GM19351 (cell line): ENCODE results near the gene LMTK3.

ENCODE experiments used
- ATAC-seq: cut with Tn5 transposase; IDR thresholded peaks from one replicate; pipeline ENCODE4 v1.9.1; 2021; ENCODE audit warnings: mild to moderate bottlenecking, moderate library complexity; ENCODE audit not compliant: unreplicated experiment

LMTK3 gene

DNA sequence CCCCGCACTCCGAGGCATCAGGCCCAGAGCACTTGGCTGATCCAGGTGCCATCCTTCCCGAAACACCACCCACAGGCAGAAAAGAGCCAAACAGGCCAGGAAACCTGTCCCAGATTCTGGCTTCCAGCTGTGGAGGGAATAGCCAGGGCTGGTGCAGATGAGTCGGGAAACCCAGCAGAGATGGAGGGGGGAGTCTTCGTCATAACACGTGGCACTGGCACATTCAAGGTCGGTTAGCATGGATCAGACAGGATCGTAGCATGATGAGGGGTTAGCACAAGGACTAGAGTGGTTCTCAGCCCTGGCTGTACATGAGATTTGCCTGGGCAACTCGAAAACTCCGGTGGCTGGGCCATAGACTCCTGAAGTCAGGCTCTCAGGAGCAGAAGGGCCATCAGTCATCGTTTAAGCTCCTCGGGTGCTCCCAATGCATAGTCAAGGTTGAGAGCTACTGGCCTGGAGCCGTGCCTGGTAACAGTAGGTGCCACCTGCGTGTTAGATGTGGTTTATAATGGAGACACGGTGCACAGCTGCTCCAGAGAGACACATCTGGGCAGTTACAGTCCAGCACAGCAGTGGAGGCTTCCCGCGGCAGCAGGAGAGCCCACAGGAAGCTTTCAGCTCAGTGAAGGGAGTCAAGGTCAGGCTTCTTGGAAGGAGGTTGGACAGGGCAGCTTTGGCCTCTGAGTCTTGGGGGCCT lies 36.1 kb downstream of the LMTK3 start:
- no peak for ATAC-seq

DNA sequence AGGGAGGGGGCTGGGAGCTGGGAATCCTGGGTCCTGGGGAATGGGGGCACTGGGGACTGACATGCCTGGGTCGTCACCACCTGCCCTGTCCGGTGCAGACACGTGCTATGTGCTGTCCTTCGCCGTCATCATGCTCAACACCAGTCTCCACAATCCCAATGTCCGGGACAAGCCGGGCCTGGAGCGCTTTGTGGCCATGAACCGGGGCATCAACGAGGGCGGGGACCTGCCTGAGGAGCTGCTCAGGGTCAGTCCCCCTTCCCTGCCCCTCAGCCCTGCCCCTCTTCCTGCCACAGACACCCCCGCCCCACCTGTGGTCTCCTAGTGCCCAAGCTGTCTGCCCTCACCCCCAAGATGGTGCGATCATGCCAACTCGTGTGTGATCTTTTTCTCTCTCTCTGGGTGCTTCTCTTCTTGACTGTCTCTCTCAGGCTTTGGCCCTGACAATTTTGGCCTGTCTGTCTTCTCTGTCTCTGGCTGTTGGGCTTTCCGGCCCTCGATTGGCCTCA lies 37.5 kb downstream of the LMTK3 start:
- no peak for ATAC-seq

DNA sequence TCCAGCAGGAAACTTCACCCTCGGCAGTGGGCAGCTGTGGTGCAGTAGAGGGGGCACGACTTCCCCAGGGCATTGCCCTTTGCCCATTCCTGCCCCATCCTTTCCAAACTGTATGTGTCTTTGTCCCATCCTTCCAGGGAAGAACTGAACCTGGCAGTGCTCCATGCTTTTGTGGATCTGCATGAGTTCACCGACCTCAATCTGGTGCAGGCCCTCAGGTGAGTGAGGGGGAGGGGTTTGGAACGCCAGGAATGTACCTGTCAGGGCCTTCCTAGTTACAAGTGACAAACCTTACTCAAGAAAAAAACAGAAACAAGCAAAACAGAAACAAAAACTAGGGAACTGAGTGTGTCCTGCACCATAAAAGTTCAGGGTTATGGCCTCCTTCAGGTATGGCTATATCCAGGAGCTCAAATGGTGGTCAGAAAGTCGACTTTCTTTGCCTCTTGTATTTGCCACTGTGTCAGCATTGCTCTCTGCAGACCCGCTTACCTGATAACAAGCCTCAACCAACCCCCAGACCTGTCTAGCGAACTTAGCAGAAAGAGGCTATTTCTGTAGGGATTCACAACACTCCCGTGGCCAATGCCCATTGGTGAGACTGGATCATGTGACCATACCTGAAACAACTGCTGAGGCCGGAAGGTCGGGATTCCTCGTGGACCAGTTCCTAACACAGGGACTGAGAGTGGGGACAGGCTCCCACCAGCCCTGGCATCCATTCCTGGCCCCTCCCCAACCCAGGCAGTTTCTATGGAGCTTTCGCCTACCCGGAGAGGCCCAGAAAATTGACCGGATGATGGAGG lies 38.3 kb downstream of the LMTK3 start:
- no peak for ATAC-seq

DNA sequence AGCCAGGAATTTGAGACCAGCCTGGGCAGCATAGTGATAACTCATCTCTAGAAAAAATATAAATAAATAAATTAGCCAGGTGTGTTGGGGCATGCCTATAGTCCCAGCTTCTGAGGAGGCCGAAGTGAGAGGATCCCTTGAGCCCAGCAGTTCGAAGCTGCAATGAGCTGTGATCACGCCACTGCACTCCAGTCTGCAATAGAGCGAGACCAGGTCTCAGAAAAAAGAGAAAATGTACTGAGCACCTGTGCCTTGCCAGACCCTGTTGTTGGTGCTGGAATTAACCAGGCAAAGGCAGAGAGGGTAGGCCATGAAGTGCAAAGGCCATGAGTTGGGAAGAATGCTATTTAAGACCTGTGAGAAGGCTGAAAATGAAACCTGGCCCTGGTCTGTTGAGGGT lies 39.8 kb downstream of the LMTK3 start:
- no peak for ATAC-seq

DNA sequence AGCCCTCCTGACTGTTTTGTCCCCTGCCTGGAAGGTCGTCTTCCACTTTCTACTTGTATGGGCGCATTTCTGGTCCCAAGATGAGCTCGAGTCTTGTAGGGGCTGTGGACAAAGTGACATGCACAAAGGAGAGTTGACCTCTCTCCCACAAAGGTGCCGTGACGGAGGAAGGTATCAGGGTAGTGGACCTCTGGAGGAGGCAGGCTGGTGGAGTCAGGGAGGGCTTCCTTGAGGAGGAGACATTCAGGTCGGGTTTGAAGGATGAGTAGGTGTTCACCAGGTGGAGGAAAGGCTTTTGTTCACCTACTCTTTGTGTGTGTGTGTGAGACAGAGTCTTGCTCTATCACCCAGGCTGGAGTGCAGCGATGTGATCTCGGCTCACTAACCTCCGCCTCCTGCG lies 40.8 kb downstream of the LMTK3 start:
- ATAC-seq: no peak

DNA sequence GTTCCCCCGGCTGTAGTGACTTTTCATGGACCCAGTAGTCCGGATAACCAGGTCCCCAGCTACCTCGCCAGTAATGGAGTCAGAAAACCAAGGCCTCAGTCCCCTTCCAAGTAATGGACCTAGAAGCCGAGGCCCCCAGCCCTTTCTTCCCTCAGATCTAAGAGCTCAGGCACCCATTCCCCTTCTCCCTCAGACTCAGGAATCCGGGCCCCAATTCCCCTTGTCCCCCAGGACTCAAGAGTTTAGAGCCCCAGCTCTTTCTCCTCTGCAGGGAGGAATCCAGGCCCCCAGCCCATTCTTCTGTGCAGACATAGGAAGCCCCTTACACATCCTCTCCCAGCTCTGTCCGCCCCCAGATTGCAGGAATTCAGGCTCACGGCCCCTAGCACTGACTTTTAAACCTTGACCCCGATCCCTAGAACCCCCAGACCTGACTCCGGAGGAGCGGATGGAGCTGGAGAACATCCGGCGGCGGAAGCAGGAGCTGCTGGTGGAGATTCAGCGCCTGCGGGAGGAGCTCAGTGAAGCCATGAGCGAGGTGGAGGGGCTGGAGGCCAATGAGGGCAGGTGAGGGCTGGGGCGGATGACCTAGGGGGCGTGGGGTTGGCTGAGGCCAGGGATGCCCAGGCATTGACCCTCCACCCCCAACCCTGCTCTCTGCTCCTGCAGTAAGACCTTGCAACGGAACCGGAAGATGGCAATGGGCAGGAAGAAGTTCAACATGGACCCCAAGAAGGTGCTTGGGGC lies 41.5 kb downstream of the LMTK3 start:
- no peak for ATAC-seq

DNA sequence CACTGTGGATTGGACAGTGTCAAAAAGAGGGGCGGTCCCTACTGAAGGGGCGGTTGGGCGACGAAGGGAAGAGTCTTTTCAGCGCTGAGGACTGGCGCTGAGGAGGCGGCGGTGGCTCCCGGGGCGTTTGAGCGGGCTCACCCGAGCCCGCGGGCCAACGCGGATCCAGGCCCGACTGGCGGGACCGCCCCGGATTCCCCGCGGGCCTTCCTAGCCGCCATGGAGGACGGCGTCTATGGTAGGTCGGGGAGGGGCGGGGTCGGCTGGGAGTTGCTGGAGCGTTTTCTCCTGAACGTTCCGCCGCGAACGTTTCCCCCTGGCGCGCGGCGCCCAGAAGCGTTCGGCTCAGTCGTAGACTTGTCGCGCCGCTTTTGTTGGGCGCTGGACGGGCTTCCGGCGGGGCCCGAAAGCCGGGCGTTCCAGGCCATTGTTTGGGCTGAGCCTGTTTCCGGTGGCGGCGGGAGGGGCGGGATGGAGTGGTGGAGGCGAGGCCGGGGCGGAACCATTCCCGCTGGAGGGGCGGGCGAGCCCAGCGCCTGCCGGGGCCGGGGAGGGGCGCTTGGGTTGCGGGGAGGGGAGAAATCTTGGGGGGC lies 42.2 kb downstream of the LMTK3 start, which contains the start of gene CYTH2:
Gene CYTH2 (plus strand): TSS at position 81 of the 593 bp plus-strand sequence. CDS start 139 bp downstream, at position 220.
- ATAC-seq: no peak

DNA sequence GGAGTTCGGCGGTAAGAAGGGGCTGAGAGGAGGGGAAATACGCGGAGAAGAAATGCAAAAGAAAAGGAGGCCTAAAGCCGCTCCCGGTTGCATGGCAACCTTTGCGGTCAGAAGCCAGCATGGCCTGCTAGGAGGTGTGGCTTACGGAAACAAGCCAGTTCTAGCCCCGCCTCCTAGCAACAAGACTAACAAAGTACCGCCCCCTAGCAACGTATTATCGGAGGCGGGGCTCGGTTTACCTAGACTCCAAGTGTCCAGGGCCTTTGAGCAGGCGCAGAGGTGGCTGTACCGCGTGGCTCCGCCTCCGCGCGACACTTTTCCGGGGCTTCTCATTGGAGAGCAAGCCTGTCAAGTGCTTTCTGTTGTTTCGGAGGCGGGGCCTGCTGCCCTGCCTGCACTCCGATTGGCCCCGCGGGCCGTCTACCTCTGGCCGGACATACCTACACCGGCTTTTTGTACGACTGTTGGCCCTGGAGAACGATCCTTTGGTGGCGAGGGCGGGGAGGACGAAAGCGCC lies 42.8 kb downstream of the LMTK3 start:
- peak; percentile 89 for ATAC-seq

DNA sequence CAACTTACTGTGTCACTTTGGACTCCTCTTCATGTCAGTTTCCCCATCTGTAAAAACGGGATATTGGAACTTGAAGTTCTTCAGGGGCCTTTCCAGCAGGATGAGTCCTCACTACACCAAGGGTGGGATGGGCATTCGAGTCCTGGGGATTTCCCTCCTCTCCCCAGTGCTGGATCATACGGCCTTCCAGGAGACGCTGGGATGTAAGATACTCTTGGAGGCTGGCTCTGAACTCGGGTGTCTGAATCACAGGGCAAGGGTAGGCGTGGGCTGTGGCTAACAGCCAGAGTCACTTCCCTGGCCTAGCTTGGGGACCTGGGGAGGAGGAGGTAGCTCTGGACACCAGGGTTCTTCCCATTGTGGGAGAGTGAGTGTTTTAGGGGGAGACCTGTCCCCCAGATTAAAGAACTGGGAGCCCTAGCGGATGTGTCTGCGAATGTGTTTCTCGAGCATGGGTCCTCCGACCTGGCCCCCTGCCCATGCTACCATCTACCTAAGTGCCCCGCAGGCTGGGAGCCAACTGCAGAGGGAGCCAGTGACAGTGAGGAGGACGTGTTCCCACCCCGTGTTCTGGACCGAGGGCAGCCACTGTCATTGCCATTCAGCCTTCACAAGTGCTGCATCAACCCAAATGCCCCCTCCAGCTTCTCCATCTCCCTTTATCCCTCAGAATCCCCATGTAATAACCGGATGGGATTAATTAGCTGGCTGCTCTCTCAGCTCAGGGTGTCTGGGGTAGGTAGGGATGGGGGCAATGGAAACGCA lies 44.9 kb downstream of the LMTK3 start:
- ATAC-seq: no peak

DNA sequence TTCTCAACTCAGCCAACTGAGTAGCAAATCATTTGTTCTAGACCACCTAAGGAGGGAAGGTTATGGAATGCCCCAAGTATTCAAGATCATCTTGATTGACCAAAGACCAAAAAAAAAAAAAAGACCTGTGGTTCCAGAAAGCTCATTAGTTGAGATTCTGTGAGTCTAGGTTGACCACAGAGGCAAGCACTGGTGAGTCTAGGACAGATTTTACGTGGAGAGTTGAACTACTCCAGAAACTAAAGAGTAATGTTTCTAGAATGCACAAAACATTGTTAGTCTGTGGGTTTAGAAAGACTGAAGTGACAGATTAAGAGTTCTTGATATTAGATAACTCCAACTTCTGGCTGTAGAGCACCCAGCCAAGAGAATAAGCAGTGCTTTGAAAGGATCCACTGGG lies 46.4 kb downstream of the LMTK3 start:
- no peak for ATAC-seq

DNA sequence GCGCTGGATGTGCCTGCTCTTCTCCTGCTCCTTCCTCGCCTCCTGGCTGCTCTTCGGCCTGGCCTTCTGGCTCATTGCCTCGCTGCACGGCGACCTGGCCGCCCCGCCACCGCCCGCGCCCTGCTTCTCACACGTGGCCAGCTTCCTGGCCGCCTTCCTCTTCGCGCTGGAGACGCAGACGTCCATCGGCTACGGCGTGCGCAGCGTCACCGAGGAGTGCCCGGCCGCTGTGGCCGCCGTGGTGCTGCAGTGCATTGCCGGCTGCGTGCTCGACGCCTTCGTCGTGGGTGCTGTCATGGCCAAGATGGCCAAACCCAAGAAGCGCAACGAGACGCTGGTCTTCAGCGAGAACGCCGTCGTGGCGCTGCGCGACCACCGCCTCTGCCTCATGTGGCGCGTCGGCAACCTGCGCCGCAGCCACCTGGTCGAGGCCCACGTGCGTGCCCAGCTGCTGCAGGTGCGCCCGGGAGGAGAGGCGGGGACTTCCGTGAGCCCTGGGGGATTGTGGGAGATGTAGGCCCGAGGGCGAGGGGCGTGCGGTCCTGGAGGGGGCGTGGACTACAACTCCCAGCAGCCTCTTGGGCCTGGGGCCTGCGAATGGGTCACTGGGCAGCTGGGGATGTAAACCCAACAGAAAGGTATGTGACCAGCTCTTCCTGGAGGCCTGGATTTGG lies 49.5 kb downstream of the LMTK3 start:
- ATAC-seq: no peak

DNA sequence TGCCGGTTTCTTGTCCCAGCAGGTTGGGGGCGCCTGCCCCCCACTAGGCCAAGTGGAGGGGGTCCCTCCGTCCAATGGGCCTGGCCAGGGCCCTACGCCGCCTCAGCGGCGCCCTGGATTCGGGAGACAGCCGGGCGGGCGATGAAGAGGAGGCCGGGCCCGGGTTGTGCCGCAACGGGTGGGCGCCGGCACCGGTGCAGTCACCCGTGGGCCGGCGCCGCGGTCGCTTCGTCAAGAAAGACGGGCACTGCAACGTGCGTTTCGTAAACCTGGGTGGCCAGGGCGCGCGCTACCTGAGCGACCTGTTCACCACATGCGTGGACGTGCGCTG lies 50.0 kb downstream of the LMTK3 start:
- ATAC-seq: no peak

DNA sequence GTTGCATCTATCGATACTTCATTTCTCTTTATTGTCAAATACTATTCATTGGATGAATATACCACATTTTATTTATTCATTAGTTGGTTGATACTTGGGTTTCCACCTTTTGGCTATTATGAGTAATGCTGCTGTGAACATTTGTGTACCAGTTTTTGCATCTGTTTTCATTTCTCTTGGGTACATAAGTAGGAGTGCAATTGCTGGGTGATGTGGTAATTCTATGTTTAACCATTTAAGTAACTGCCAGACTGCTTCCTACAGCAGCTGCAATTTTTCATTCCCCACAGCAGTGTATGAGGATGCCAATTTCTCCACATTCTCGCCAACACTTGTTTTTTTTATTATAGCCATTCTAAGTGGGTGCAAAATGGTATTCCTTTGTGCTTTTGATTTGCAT lies 53.6 kb downstream of the LMTK3 start:
- no peak for ATAC-seq

DNA sequence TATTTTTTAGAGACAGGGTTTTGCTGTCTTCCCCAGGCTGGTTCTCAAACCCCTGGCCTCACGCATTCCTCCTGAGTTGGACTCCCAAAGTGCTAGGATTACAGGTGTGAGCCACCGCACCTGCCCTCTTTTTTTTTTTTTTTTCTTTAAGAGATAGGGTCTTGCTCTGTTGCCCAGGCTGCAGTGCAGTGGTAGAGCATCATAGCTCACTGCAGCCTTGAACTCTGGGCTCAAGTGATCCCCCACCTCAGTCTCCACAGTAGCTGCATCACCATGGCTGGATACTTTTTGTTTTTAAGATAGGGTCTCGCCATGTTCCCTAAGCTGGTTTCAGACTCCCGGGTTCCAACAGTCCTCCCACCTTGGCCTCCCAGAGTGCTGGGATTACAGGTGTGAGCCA lies 54.8 kb downstream of the LMTK3 start:
- no peak for ATAC-seq

DNA sequence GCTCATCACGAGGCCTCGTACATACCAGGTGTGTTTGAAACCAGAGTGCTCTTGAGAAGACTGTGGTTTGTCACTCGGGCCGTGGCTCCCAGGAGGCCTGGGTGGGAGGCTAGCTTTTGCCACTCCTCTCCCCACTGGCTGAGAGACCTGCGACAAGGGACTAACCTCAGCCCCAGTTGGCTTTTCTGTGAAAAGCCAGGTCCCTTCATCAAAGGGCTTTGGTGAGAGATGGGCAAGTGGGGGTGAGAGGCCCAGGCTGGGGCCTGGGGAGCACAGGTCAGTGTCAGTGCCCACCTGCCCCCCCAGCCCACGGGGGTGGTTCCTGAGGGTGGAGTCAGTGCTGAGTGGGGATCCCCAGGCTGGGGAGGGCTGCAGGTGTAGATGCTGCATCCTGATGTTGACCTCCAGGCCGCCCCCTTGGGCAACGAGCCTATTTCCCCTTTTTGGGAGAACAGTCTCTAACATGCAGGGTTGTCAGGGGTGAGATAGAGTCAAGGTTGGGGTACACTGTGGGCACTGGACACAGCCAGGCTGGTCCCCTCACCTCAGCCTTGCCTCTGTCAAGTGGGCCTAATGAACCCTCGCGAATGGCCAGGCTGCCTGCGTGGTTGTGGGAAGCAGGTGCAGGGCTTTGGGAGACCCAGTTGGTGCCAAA lies 55.6 kb downstream of the LMTK3 start:
- ATAC-seq: no peak

DNA sequence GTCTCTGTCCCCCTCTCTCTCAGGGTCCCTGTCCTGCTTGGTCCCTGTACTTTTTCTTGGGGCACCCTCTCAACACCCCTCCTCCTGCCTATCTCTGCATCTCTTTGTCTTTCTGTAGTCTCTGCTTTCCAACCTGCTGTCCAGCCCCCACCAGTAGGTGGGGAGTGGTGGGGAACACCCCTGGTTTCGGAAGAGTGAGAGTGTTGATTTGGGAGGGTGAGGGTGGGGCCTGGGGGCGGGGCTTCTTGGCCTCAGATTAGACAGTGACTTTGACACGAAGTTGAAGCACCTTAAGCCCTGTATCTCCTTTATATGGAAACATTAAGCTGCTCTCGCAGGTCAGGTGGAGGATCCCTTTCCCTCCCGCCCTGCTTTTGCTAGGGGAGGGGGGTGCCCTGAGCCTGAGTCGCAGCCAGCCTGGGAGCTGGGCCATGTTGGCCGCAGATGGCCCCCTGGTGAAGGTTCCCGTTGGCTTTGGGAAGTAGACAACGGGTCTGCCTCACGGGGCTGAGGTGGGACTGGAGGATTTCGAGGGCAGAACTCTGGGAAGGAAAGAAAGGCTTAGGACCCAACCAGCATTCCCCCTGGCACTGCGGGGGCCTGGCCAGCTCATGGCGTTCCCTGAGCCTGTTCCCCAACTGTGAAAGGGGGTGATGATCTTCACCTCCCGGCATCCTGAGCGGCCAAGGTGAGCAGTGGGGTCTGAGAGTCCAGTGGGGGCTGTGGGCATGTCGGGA lies 56.3 kb downstream of the LMTK3 start, which contains the start of gene KCNJ14:
Gene KCNJ14 (plus strand): TSS at position 404 of the 737 bp plus-strand sequence. CDS start 6,151 bp downstream, outside the sequence.
- ATAC-seq: no peak

DNA sequence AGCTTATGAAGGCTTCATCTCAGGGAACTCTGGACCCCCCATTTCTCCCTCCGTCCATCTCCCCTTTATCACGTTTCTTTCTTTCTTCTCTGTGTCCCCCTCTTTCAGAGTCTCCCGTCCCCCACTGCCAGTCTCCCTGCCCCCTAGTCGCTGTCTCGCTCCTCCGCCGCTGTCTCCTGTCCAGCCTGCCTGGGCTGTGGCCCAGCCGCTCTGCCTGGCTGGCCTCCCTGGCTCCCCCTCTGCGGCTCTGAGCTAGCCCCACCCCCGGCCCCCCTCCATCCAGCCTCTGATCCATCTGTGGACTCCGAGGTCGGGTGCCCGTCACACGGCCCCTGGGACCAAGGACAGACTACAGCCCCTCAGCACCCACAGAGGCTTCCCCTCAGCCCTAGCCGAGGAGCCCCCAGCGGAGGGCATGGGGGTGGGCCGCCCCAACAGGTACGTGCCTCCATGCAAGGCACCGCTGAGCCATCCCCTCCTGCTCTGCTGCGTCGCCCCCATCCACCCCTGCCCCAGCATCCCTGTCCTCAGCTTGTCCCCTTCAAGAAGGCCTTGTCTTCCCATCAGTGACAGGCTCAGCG lies 57.4 kb downstream of the LMTK3 start:
- no peak for ATAC-seq
